ENCODE results near the gene DHX16. TPM values are rescaled to one million over a fixed set of nuclear protein-coding genes. Genes with fewer than 3 reads are reported as not detected.

The DHX16 gene
- total and polyA plus RNA-seq, 2 donors (not counting 1 experiment from before 2014, with no cell fraction given) = 51.1 to 71.7 TPM

DNA sequence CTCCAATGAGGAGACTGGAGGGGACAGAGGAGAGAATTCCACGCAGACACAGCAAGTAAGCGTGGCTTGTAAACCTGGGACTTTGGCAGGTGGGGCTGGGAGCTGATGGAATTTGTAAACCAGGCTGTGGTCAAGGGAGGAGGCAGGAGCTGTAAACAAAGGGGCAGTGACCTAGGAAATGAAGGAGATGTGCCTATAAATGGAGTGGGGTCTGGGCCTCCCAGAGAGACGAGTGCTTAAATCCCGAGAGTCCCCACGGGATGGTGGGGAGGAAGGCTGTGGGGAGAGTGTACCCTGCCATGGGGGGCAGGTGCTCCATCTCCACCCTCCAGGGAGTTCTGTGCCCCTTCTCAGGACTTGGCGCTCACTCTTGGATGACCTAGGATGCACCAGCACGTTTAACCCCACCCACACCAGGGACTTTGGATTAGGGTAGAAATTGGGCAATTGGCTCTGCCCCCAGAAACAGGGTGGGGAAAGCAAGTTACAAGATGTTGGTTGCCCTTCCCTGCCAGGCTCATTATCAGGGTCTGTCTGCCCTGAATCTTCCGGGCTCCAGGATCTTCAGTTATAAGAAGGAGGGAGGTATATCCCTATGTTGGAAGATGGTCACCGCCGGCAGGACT, 4.0 kb upstream of the DHX16 start:
- ATAC-seq (ENCODE audit: low read depth) (no peak), DNase-seq (no peak)
- H4K20me1 ChIP-seq (ENCODE audit: control insufficient read depth, insufficient read depth, low read length, poor library complexity, severe bottlenecking) = peaks cover 69% of the 10 kb centered on the region
- no peak overlapping the region for H3K9ac ChIP-seq (ENCODE audit: low read length)
- peak overlapping the region in 1 of 2 donors; percentile 38 for H3K27ac ChIP-seq (ENCODE audit: low read length in 2 of 2)
- ChIA-PET POLR2A (no interaction called here), CTCF (interaction anchor here (1.3 to 19.8 kb wide), 6 partner anchors 14 to 410 kb away, joined by 3 to 963 read pairs (median 10); partner anchors contain the start of genes ATAT1, MDC1, NRM and TUBB)
- H3K4me1 Mint-ChIP-seq = peaks cover 42% of the 10 kb centered on the region
- H3K9me3 ChIP-seq (ENCODE audit: control extremely low read depth in 1 of 3, control insufficient read depth in 2 of 3, insufficient read depth in 1 of 3, low read length in 2 of 3) = no peaks in the 10 kb centered on the region
- H3K4me3 Mint-ChIP-seq = no peak overlapping the region
- no peaks in the 10 kb centered on the region for H3K27me3 Mint-ChIP-seq
- peaks cover 61% of the 10 kb centered on the region for H3K79me2 ChIP-seq (ENCODE audit: control insufficient read depth, insufficient read depth, low read length)
- 66% methylated on average over 5 of the region's 10 CpGs for WGBS (ENCODE audit: insufficient coverage)
- peaks cover 38 to 48% of the 10 kb centered on the region in 2 donors for H3K4me1 ChIP-seq (ENCODE audit: control insufficient read depth in 2 of 2, insufficient read depth in 2 of 2, low read length in 2 of 2)
- intact Hi-C loops (cut with micrococcal nuclease) = loop anchor here (5.0 kb wide), 1 partner anchor 201 kb away; no protein-coding TSS in a partner anchor
- H3K4me2 ChIP-seq (replicated peaks; ENCODE audit: low read depth, low read length, poor library complexity, severe bottlenecking) = no peak overlapping the region
- TF ChIP-seq EZH2 (IDR thresholded peaks at IDR 0.05; ENCODE audit: borderline replicate concordance, insufficient read depth, low read depth, low read length, poor library complexity, severe bottlenecking) = no peak
- TF ChIP-seq CTCF (IDR thresholded peaks at IDR 0.05) = no peak
- no peak overlapping the region for H3K4me3 ChIP-seq (ENCODE audit: control extremely low read depth in 1 of 5, extremely low read depth in 1 of 5, insufficient read depth in 1 of 5, low read depth in 2 of 5, low read length in 4 of 5)
- no peak overlapping the region for H2AFZ ChIP-seq (ENCODE audit: insufficient read depth, low read depth, low read length, poor library complexity, severe bottlenecking)
- peak overlapping the region; percentile 6 for H3K27ac Mint-ChIP-seq
- no peaks in the 10 kb centered on the region for H3K9me3 Mint-ChIP-seq (ENCODE audit: insufficient read depth)
- no peaks in the 10 kb centered on the region for H3K27me3 ChIP-seq (replicated peaks in 1 of 4; ENCODE audit: control extremely low read depth in 1 of 4, control insufficient read depth in 3 of 4, insufficient read depth in 4 of 4, low read length in 3 of 4)
- peaks cover 4 to 54% of the 10 kb centered on the region in 2 experiments for H3K36me3 ChIP-seq (replicated peaks in 1 of 2; ENCODE audit: control extremely low read depth in 1 of 2, control insufficient read depth in 1 of 2, extremely low read depth in 1 of 2, insufficient read depth in 2 of 2, low read length in 1 of 2)
